Activated naive CD4-positive, alpha-beta T cell (primary cell): ENCODE data around the gene YIPF5.

Experiments
- DNase-seq, 4 experiments: peaks; one replicate each; lab custom pipeline; 2025; lab: John Stamatoyannopoulos, UW

The YIPF5 gene

GRCh38 chr5:144122641-144123040, 47.8 kb downstream of the YIPF5 start:
- DNase-seq: no peak

GRCh38 chr5:144122081-144122480, 48.4 kb downstream of the YIPF5 start:
- no peak for DNase-seq

GRCh38 chr5:144121577-144121976, 48.9 kb downstream of the YIPF5 start:
- DNase-seq: no peak

- DNase-seq: no peak
Measured at GRCh38 chr5:144120661-144121180, 49.7 kb downstream of the YIPF5 start.

GRCh38 chr5:144117412-144117811, 53.0 kb downstream of the YIPF5 start:
- no peak for DNase-seq

- no peak for DNase-seq
Measured at GRCh38 chr5:144114571-144114970, 55.9 kb downstream of the YIPF5 start.
